AG09309 (cell line): Measurements from ENCODE around the gene TOM1.

ENCODE experiments used
- DNase-seq: peaks from one replicate; pipeline ENCODE4 v3.0.0-alpha.2; 2010; ENCODE audit warnings: low read depth
- H3K4me3 ChIP-seq: 2 replicates; pipeline ENCODE4 v1.5.1; 2011; ENCODE audit warnings: mild to moderate bottlenecking, low read depth, low read length, moderate library complexity; ENCODE audit not compliant: control insufficient read depth
- TF ChIP-seq, protein P1 (sequence below): IDR thresholded peaks from 2 replicates; pipeline ENCODE4 v1.5.1; 2011; ENCODE audit warnings: mild to moderate bottlenecking, low read depth, low read length, inconsistent platforms; ENCODE audit not compliant: insufficient read depth, control insufficient read depth; ENCODE audit errors: missing control alignments

Gene TOM1

GRCh38 chr22:35328472-35328885 lies 28.8 kb downstream of the TOM1 start:
- no peak for DNase-seq
- TF ChIP-seq, protein P1, sequence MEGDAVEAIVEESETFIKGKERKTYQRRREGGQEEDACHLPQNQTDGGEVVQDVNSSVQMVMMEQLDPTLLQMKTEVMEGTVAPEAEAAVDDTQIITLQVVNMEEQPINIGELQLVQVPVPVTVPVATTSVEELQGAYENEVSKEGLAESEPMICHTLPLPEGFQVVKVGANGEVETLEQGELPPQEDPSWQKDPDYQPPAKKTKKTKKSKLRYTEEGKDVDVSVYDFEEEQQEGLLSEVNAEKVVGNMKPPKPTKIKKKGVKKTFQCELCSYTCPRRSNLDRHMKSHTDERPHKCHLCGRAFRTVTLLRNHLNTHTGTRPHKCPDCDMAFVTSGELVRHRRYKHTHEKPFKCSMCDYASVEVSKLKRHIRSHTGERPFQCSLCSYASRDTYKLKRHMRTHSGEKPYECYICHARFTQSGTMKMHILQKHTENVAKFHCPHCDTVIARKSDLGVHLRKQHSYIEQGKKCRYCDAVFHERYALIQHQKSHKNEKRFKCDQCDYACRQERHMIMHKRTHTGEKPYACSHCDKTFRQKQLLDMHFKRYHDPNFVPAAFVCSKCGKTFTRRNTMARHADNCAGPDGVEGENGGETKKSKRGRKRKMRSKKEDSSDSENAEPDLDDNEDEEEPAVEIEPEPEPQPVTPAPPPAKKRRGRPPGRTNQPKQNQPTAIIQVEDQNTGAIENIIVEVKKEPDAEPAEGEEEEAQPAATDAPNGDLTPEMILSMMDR: no peak
- no peak overlapping the region for H3K4me3 ChIP-seq

DNA sequence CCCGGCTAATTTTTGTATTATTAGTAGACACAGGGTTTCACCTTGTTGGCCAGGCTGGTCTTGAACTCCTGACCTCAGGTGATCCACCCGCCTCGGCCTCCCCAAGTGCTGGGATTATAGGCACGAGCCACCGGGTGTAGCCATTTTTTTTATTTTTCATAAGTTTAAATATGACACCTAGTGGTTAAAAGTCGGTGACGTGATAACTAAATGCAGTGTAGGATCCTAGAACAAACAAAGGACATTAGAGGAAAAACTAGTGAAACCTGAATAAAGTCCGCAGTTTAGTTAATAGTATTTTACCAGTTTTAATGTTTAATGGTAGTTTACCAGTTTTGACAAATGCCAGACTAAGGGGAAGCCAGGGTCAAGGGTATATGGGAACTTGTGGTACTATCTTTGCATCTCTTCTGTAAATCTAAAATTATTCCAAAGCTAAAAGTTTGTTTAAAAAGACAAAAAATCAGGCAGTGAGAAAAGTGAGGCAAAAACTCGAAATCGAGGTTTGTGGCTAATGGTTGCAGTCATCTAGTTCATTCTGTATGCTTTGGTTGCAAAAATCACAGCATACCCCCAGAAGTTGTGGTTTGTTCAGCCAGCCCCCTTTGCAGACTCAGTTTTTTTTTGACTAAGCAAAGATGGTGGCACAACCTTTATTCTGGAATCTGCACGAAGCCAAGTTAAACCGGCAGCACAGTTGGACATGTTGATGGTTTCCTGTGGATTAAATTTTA lies 29.6 kb downstream of the TOM1 start:
- TF ChIP-seq, protein P1: no peak
- DNase-seq: no peak
- no peak overlapping the region for H3K4me3 ChIP-seq

GRCh38 chr22:35330258-35330861 lies 30.7 kb downstream of the TOM1 start:
- TF ChIP-seq, protein P1: no peak
- H3K4me3 ChIP-seq: no peak overlapping the region
- DNase-seq: no peak

DNA sequence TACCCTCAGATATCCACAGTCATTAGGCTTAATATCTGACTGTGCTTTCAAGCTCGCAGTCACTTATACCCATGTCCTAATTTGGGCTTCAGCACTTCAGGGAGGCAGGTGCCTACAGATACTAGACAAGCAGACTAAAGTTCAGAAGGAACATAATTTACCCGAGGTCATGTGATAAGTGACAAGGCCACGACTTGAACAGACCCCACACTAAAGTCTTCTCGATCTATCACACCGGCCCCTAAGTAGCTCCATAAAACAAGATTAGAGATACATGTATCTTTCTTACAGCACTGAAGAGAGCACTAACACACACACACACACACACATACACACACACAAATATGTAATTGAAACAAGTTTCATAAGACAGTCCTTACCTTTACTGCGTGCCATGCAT lies 32.6 kb downstream of the TOM1 start:
- H3K4me3 ChIP-seq: no peak overlapping the region
- no peak for DNase-seq
- TF ChIP-seq, protein P1: no peak

DNA sequence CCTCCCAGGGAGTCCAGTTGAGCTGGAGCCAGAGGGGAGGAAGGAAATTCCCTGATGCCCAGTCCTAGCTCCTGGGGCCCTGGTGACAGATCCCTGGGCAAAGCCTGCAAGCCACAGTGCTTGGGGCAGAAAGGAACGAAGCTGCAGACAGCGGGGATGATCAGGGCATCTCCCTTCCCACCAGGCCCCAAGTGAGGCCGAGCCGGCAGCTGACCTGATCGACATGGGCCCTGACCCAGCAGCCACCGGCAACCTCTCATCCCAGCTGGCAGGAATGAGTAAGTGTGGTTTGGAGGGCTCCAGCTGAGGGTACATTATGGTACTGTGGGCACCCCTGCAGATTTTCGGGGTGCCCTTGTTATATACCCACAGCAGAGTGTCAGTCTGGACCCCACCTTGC lies 33.5 kb downstream of the TOM1 start:
- no peak overlapping the region for H3K4me3 ChIP-seq
- no peak for DNase-seq
- TF ChIP-seq, protein P1: no peak

GRCh38 chr22:35334004-35334403 lies 34.3 kb downstream of the TOM1 start:
- H3K4me3 ChIP-seq: no peak overlapping the region
- DNase-seq: no peak
- TF ChIP-seq, protein P1: no peak
